Activated CD4-positive, alpha-beta T cell treated with anti-CD3 and anti-CD28 coated beads, Interleukin-2, amount 50 U/mL, for 1 hour (primary cell): Measurements from ENCODE around the gene DMTF1.
"Not testable (repeated sequence)": the region's sequence is repeated elsewhere in the genome, so short reads cannot be mapped to it uniquely, and the experiment has no call there.

Source experiments
- DNase-seq: peaks from one replicate; pipeline ENCODE4 v3.0.0-alpha.2; 2020

Gene DMTF1

DNA sequence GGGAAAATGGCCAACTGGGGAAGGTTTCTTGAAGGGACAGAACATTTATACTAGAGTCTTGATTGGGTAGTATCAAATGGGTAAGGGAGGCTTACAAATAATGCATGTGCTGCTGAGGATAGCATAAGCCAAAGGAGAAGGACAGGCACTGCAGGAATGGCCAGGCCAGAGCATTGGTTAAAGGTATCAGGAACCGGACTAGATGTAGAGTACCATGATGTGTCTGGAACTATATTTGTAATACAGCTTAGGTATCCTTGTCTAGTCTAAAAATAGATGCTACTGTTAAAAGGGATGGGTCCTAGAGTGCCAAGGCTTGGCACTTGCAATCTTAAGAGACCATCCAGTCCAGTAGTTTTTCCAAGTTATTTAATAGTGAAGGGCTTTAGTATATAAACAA is 47.0 kb downstream of the DMTF1 start:
- DNase-seq: no peak

- DNase-seq: no peak
Measured at GRCh38 chr7:87199700-87200450, 47.6 kb downstream of the DMTF1 start.

GRCh38 chr7:87202208-87202607 is 50.0 kb downstream of the DMTF1 start:
- no peak for DNase-seq

DNA sequence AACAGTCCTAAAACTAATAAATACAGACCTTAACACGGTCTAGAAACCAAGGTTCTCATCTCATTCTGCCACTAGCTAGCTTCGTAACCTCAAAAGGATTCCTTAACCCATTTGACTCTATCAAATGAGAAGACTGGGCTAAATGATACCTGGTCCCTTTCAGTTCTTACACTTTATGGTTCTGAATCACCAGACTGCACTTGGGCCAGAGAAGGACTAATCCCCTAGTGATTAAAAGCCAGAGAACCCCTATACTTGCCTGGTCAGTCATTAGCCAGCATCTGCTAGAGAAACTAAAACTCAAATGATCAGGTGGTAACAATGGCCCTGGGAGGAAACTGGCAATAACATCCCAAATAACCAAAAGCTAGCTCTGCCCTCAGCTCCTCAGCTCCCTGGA is 50.5 kb downstream of the DMTF1 start:
- DNase-seq: no peak

DNA sequence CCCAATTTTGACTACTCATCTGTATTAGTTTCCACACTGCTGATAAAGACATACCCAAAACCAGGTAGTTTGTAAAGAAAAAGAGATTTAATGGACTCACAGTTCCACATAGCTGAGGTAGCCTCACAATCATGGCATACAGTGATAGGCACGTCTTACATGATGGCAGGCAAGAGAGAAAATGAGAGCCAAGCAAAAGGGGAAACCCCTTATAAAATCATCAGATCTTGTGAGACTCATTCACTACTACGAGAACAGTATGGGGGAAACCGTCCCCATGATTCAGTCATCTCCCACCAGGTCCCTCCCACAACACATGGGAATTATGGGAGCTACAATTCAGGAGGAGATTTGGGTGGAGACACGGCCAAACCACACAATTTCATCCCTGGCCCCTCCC is 51.7 kb downstream of the DMTF1 start:
- DNase-seq: not testable (repeated sequence)

DNA sequence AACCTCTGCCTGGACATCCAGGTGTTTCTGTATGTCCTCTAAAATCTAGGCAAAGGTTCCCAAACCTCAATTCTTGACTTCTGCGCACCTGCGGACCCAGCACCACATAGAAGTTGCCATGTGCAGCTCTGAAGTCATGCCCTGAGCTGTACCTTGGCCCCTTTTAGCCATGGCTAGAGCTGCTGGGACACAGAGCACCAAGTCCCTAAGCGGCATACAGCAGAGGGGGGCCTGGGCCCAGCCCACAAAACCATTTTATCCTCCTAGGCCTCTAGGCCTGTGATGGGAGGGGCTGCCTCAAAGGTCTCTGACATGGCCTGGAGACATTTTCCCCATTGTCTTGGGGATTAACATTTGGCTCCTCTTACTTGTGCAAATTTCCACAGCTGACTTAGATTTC is 52.7 kb downstream of the DMTF1 start:
- no peak for DNase-seq

- DNase-seq: not testable (repeated sequence)
Measured at GRCh38 chr7:87205701-87206100, 53.4 kb downstream of the DMTF1 start.

DNA sequence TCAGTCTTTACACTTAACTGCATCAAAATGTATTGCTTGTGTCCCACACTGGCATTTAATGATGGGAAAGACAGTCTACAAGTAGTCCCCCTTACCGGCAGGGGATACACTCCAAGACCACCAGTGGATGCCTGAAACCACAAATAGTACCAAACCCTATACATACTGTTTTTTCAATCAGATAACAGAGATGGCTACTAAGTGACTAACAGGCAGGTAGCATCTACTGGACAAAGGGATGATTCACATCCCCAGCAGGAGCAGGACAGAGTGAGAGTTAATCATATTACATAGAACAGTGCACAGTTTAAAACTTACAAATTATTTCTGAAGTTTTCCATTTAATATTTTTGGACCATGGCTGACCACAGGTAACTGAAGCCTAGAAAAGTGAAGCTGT is 54.1 kb downstream of the DMTF1 start:
- DNase-seq: no peak

DNA sequence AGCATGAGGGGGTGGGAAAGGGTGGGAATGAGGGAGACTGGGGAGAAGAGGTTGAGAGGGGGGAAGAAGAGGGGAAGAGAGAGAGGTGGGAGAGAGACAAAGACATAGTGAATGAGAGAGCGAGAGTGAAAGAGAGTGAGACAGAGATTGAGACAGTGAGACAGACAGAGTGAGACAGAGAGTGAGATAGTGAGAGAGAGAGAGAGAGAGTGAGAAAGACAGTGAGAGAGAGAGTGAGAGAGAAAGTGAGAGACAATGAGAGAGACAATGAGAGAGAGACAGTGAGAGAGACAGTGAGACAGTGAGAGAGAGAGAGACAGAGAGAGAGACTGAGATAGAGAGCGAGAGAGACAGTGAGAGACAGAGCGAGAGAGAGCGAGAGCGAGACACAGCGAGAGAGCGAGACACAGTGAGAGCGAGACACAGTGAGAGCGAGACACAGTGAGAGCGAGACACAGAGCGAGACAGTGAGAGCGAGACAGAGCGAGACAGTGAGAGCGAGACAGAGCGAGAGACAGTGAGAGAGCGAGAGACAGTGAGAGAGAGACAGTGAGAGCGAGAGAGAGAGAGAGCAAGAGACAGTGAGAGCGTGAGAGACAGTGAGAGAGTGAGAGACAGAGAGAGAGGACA is 57.2 kb downstream of the DMTF1 start:
- no peak for DNase-seq

GRCh38 chr7:87210506-87210905 is 58.3 kb downstream of the DMTF1 start:
- no peak for DNase-seq

DNA sequence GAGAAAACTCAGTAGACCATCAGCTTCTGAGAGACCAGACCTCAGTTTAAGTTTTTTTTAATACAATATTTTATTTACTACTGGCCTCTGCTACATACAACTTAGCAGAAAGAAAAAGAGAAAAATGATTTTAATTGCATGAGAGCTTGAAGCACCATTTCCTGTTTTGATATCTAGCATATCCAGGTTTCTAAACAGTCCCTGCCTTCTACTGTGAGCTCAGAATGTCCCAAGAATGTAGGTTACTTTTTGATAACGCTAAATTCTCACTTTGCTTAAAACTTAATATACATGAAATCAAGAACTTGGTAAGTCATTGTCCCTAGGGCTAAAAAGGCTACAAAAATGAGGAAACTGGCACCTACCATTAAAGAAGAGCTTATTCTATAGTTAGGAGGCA is 60.2 kb downstream of the DMTF1 start:
- no peak for DNase-seq

- no peak for DNase-seq
Measured at GRCh38 chr7:87213252-87213651, 61.0 kb downstream of the DMTF1 start.

GRCh38 chr7:87213811-87214210 is 61.6 kb downstream of the DMTF1 start:
- DNase-seq: no peak

GRCh38 chr7:87215046-87215445 is 62.8 kb downstream of the DMTF1 start:
- no peak for DNase-seq

GRCh38 chr7:87216701-87217508 is 64.7 kb downstream of the DMTF1 start:
- peak; percentile 33 for DNase-seq

GRCh38 chr7:87217983-87218653 is 65.9 kb downstream of the DMTF1 start:
- no peak for DNase-seq

DNA sequence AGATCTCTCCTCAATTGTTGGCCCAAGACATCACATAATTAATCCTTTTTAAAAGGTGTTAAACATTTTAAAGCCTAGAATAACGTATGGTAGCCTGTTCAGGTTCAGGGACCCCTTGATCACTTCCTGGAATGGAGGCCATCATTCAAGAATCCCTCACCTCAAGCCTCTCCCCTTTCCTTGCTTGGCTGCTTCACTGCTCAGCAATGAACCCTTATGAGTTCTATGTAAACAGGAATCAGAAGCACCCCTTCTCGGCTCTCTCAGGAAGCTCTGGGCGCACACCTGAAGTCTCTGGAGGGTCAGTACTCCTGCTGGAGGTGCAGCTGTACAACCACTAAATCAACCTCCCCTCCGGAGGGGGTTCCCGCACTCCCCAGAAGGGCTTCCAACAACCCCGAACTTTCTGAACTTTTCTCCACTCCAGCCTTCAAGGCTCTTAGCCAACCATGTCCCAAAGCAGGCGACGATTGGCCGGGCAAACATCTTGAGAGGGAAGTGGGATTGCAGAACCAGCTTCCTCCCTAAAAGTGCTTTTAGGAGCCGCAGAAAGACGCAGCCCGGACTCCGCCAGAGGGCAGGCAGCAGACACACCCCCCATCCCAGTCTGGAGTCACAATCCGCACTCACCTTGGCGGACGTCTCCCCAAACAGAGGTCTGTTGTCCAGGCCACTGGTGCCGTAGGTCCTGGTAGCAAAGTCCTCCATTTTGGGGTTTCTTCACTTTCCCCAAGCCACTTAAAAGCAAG is 66.7 kb downstream of the DMTF1 start:
- peak; percentile 32 for DNase-seq

GRCh38 chr7:87219545-87220025 is 67.3 kb downstream of the DMTF1 start, which contains the start of gene TMEM243:
Gene TMEM243 (minus strand): TSS chr7:87219732. CDS start chr7:87219503, 229 bp downstream.
- peak; percentile 81 for DNase-seq

GRCh38 chr7:87220026-87220733 is 67.9 kb downstream of the DMTF1 start:
- peak; percentile 79 for DNase-seq

- DNase-seq: no peak
Measured at GRCh38 chr7:87220734-87221215, 68.5 kb downstream of the DMTF1 start.

DNA sequence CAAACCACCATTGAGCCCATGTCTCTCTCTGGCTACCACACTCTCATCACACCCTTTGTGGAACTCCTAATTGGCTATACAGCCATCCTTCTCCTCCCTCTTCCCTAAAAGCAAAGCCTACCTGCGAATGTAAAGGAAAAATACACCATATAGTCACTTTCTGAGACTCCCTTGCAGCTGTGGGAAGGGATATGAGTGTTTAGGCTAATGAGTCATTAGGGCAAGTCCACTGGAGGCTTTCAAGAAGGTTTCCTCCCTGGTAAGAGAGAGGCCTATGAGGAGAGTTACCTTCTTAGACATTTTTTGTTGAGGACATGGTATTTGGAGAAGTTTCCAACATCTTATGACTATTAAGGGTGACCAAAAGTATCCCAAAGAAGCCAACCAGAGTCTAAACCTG is 71.4 kb downstream of the DMTF1 start:
- DNase-seq: no peak
